Right forelimb (tissue), 1 donor: Measurements from ENCODE around the gene FBXL7.

ENCODE experiments used
- DNase-seq: peaks from one replicate; pipeline ENCODE4 v3.0.0-alpha.2; 2018

Gene FBXL7

DNA sequence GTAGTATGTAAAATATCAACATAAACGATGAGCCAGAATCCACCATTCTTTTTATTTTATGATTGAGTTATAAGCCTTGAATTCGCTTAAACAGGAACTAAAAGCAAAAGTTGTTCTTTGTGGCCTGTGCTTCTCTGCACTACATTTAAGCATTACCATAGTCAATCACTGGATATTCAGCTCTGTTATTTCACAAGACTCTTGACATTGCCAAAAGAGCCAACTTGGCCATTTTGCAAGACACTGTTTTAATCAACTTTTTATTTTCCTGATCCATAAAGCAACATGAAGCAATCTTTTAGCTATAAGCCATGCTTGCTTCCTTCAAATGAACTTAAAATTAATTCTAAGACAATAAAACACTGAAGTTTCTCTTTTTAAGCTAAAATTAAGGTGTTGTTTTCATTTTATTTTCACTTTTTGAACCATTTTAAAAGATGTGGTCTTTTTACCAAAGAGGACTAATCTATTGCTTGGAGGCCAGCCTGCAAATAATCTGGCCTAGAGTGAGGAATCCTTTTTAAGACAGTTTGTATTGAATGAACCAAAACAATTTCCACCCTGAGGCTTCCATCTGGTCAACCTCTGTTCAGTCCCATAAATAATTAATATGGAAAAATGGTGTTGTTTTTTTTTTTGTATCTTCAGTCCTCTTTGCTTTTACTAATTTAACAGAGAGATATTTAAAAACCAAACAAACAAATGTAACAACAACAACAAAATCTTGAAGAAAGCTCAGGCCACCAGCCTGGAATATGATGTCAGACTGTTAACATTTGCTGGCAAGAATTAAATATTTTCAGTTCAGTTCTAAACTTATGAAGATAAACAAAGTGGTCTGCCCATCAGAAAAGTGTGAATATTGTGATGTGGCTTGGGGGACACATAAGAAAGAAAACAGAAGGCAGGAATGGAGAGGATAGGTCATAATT, 405.2 kb downstream of the FBXL7 start:
- no peak for DNase-seq

DNA sequence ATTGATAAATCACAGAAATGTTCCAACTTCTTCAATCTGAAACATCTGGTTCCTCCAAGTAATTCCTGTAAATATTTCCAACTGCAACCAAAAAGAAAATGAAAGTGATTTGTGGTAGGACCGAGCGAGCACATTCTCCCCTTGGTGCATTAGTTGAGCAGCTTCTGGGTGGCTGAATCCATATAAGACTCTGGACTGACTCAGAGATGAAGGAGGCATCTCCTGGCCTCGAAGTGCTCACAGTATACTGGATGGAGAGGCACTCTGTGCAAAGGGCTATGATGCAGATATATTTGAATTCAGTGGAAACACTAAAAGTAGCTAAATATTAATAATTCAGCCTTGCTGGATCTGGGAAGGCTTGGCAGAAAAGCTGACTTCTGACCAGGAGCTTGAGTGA, 414.7 kb downstream of the FBXL7 start:
- DNase-seq: no peak

DNA sequence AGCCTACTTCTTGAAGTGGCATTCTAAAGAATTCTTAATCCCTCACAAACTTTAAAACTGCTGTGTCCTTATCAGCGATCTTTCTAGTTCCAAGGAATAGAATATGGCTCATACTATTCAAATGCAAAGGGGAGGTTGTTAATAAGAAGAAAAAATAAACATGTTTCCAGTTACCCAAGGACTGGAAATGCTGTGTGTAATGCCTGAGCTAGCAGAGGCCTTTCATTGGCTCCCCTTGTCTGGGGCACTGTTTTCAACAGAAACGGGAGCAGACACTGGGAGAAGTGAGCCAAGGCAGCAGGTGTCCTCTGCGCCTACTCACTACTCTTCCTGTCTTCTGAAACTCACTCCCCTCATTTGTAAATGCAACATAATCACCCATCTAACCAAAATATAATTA, 426.6 kb downstream of the FBXL7 start:
- no peak for DNase-seq

DNA sequence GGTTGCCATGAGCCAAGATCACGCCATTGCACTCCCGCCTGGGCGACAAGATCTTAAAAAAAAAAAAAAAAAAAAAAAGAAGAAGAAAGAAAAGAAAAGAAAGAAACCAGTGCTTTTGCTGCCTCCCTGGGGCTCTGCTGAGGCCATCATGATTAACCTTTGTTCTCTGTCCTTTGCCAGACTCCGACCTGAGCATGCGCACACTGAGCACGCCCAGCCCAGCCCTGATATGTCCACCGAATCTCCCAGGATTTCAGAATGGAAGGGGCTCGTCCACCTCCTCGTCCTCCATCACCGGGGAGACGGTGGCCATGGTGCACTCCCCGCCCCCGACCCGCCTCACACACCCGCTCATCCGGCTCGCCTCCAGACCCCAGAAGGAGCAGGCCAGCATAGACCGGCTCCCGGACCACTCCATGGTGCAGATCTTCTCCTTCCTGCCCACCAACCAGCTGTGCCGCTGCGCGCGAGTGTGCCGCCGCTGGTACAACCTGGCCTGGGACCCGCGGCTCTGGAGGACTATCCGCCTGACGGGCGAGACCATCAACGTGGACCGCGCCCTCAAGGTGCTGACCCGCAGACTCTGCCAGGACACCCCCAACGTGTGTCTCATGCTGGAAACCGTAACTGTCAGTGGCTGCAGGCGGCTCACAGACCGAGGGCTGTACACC, 427.9 kb downstream of the FBXL7 start:
- no peak for DNase-seq

DNA sequence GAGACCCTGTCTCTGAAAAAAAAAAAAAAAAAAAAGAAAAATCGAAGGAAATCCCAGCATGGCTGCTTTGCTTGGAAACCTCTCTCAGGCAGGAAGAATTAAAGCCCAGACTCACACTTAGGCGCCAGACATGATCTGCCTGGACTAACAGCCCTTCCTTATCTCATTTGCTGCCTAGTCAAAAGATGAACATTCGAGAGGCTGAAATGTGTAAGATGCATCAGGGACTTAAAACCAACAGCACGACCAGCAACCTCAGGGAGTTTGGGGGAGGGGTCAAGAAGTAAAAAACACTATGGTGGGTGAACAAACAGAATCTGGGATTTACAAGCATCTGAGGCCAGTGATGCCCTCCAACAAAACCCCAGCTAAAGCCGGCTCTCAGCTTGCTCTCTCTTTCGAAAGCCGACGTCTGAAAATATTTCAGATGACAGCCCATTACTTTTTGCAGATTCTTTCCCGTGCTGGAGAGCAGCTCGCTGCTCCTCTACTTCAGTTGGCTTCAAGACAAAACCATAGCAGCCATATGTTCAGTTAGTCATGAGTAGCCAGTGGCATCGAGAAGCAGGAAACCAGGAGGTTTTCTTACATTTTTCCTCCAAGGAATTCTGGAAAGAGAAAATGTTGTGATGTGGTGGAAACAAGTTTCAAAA, 429.8 kb downstream of the FBXL7 start:
- DNase-seq: no peak

DNA sequence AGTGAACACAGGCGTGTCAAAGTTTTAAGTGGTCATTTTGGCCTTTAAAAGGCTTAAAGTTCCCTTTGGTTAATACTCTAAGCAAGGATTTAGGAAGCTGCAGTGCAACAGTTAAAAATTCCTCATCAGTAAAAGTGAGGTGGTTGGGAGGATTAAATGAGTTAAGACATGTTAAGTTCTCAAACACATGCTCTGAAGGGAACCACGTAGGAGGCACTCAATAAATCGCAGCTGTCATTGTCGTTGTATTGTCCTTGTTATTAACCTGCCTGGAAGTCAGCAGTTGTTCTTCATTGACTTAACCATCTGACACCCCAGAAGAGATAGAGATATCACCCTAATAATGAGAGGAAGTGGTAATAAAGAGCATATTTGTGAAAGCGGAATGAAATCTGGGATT, 432.1 kb downstream of the FBXL7 start:
- DNase-seq: no peak

DNA sequence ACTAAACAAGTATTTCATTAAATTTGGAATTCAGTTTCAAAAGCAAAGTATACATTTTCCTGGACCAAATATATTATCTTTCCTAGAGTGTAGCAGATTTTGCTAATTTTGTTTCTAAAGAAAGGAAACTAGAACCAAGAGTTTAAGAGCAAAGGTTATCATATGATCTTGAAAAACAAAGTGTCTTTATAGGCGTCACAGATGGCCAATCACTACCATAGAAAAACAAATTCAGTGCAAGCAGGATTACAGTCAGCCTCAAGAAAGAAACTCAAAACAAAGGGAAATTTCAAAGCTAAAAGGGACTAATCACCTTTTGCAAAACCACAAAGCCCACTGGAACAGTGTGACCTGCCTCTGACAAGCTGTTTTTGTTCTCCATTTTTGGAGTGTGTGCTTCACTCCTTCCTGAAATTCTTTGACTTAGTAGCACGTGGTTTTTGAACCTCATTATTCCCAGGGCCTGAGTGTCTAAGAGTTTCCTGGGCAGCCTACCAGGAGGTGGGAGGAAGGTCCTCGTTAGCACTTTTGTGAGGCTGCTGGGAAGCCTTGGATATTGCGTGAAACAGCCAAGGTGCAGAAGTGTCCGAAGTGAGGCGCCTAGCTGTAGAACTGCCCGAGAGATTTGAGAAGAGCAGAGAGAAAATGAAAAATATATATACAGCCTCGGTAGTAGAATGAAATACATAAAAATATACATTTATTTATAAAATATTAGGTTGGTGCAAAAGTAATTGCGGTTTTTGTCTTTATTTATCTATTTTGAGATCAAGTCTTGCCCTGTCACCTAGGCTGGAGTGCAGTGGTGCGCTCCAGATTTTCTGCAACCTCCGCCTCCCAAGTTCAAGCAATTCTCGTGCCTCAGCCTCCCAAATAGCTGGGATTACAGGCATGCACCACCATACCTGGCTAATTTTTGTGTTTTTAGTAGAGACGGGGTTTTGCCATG, 433.6 kb downstream of the FBXL7 start:
- DNase-seq: no peak

DNA sequence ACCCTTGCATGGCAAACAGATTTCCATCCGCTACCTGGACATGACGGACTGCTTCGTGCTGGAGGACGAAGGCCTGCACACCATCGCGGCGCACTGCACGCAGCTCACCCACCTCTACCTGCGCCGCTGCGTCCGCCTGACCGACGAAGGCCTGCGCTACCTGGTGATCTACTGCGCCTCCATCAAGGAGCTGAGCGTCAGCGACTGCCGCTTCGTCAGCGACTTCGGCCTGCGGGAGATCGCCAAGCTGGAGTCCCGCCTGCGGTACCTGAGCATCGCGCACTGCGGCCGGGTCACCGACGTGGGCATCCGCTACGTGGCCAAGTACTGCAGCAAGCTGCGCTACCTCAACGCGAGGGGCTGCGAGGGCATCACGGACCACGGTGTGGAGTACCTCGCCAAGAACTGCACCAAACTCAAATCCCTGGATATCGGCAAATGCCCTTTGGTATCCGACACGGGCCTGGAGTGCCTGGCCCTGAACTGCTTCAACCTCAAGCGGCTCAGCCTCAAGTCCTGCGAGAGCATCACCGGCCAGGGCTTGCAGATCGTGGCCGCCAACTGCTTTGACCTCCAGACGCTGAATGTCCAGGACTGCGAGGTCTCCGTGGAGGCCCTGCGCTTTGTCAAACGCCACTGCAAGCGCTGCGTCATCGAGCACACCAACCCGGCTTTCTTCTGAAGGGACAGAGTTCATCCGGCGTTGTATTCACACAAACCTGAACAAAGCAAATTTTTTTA, 436.7 kb downstream of the FBXL7 start:
- DNase-seq: no peak

DNA sequence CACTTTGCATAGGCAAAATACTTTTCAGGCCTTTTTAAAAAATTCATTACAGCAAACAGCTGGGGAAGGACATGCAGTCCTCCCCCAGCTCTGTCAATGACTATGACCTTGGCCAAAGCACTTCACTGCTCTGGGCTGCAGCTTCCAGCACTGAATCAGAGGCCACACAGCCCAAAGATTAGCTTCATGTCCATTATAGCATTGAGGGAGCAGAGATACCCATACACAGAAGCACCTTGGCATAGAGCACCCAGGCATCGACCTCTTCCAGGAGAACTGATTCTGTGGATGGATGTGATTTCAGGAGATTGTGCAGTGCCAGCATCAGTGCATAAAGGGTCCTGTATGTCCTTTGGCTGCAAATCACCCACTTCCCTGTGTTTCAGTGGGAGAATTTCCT, 437.7 kb downstream of the FBXL7 start:
- DNase-seq: no peak

DNA sequence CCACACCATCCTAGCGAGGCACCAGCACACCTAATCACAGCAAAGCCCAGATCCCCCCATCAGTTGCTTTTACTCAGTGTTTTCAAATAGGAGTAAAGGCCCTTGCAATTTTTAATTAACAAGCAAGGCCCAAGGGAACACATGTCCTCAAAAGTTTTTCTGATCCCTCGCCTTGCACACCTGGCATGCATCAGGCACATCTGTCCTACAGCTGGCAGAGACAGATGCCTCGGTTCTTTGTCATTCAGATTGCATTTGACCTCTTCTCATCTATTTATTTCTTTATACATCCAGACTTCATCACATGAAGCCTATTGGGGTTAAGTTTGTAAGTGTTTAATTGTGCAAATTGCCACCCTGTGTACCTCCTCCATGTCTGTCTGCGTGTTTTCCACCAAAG, 438.2 kb downstream of the FBXL7 start:
- no peak for DNase-seq

DNA sequence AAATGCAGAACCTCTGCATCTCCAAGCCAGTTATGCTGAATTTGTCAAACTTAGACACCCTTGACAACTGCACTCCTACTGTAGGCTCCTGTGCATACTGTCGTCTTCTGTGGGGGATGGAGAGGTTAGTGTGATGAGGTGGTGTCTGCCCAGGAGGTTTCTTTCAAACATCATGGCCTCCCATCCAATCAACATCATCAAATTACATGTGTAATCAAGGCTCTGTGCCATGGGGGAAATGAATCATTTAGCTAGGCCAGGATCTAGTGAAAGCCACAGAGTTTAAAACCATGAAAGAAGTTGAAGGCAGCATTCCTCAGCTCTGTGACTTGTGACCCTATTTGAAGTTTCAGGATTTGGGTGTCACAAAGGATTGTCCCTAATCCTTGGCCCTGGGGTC, 439.0 kb downstream of the FBXL7 start:
- DNase-seq: no peak

DNA sequence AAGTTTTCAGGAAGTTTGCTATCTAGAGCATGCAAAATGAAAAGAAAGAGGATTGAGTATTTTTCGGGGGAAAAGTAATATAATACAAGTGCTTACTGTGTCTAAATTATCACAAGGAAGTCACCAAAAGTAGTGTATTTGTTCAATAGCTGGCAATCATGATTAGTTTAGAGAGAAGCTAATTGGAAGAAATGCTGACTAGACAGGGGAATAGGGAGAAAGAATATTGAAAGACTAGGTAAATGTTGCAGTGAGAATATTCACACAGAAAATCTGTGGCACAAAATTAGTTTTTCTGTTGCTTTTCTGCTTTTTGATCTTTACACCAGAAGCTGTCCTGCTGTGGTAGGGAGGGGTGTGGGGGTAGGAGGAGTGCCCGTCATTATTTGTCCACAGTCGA, 440.9 kb downstream of the FBXL7 start:
- no peak for DNase-seq

DNA sequence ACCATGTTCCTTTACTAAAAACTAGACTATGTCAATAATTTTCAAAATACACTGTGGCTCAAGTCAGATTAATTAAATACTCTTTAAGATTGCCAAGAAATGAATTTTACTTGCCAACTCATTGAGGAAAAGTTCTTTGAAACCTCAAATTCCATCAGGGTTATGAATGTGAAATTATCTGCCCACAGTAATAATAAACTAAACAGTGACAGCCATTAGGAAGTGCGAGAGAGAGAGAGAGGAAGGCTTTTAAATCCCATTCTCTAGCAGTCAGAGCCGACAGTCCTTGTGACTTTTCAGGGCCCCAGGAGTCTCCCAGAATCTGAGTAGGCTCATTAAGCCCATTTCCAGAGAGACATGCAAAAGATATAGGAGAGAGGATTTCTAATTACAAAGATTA, 443.5 kb downstream of the FBXL7 start:
- no peak for DNase-seq

DNA sequence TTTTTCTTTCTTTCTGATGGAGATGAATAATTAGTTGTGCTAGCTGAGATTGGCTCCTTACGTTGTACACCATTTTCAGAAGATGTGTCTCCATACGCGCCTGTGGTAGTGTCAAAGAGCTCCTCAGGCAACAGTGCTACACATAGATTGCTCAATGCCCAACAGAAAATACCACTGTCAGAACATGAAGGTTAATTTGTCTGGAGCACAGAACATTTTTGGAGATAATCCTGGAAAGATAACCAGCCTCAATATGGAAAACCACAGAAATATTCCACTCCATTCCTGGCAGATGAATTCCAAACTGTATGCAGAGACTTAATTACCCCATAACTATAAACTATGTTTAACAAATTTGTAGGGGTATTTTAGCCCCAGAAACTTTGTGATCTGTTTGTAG, 446.0 kb downstream of the FBXL7 start:
- no peak for DNase-seq

DNA sequence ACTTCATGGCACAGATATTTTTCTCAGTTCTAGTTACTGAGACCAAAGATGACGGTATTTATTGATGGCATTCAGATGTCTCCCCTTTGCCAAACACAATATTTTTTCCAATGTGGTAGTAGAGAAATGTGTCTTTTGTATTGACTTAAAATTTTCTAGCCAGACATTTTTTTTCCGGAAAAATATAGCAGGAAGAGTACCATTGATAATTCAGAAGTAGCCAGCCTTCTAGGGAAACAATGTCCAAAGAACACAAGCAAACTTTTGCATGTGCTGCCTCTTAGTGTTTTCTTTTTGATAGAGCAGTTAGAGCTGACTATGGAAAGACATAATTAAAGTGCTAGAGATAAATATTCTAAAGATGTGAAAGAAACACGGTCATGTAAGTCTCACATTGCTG, 448.2 kb downstream of the FBXL7 start:
- no peak for DNase-seq

DNA sequence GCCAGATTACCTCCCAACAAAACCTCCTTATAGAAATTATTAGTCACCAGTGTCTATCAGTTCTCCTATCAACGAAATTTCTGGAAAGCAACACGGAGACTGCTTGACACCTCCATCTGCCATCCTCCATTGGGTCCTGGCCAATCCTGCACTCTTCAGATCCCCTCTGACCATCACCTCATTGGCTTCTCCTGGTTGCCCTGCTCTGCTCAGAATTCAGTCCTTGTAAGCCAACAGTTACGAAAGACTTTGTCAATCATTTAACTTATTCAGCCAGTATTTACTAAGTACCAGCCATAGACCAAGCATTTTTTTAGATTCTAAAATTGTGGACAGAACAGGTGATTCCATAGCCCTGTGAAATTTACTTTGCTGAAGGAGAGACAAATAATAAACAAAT, 451.1 kb downstream of the FBXL7 start:
- no peak for DNase-seq

DNA sequence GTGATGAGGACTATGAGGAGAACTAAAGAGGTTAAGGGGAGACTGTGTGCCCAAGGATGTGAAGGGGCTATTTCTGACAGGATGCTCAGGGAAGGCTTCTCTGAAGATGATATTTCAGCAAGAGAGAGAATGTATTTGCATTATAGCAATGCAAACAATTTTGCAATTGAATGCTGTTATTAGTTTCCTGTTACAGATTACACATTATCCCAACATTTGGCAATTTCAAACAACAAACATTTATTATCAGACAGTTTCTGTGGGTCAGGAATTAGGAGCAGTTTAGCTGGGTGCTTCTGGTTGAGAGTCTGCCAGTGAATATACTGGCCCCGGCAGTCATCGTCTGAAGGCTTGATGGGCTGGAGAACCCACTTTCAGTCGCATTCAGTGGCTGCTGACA, 451.6 kb downstream of the FBXL7 start:
- no peak for DNase-seq

DNA sequence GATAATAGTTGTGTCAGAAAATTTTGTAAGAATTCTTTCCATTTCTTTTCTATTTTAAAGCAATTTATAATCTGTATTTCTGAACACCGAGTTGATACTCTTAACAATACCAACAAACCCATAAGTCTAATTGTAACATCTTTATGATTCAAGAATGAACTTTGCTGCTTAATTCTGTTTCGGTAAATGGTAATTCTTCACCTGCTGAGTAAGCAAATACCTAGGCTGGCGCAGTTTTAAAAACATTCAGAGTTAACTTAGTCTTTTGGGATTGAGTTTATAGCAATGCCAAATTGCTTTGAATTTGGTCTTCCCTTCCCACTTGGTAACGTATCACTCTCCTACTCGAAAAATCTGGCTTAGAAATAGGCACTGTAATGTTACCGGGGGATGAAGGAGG, 456.6 kb downstream of the FBXL7 start:
- no peak for DNase-seq

DNA sequence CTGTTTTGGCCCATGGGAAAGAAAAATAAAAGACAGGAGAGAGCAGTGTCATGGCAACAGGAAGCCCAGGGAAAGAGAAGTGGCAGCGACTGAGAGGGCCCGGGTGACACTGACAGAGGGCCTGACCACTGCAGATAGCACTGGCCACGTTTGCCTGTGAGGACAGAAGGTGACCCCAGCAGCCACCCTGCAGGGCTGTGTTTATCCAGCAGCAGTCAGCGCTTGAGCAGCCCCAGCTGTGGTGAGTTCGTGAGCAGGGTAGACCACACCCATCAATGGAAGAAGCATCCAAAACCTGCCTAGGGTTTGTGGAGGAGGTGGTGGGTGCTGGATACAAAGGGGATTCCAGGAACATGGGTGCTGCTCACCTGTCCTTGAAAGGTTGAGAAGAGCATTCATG, 457.1 kb downstream of the FBXL7 start:
- DNase-seq: no peak

DNA sequence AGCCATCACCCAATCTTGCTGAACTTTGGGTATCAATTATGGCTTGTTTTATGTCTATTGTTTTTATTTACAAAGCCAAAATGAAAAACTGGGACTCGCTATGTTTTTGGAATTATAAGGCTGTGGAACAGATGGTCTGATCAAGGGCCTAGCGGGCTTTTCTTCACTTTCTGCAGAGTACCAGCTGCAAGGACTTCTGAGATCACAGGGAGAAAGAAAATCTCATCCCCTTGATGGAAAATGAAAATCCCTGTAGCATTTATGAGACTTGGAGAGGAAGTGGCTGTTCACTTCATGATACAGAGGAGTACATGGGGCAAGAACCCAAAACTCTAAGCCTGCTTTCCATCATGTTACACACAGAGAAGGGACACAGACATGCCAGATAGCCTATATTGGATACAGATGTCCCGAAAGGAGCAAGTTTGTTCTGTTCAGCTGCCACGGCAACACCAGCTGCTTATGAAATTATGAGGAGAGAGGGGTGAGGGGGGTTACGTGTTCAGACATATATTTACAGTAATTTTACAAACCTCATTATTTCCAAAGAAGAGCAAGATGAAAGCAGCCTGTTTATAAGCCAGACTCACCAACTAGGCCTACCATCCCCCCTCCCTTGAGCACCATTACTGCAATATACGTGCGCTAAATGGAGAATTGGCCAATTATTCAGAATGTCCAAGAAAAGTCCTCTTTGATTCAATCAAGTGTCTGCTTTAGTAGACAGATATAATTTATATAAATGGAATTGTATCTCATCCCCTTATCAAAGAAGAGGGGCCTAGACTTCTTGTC, 459.6 kb downstream of the FBXL7 start:
- DNase-seq: peak; percentile 74

DNA sequence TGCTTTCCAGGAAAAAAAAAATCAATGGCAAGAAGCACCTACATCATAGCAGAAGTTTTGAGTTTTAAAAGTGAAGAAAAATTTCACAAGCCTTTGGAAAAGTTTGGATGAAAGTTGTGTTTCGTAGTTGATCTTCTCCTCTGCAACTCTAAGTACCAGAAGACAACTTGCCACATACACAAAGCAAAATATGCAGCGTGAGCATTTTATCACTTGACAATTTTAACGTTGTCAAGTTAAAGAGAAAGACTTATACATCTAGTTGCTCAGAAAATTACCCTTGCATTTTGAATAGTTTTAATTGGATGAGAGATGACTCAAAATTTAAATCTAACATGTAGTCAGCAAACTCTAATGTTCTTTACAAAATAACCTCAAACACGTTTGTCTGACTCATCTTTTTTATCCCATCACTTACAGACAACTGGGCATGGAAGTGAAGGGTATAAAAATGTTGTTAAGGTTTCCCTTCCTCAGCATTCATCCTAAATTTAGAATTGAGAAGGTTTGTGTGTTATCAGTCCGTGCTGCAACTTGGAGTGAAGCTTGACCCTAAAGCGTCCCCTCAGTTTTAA, 466.2 kb downstream of the FBXL7 start:
- DNase-seq: no peak
